SU-DHL-6 (cell line): ENCODE results near the gene SYTL2.

Experiments used
- H2AFZ ChIP-seq: fragments of 200-600 bp; sonication (generic); 2 replicates; pipeline ENCODE4 v1.6.1; 2014; ENCODE audit warnings: low read depth, mild to moderate bottlenecking, moderate library complexity, mixed read lengths, antibody characterized with exemption, low read length; ENCODE audit not compliant: severe bottlenecking
- H3F3A ChIP-seq: fragments of 200-600 bp; shearing (Covaris generic); 2 replicates; pipeline ENCODE4 v1.6.0; 2016; ENCODE audit warnings: antibody characterized with exemption, mild to moderate bottlenecking; ENCODE audit not compliant: insufficient read depth
- H3K27ac ChIP-seq: fragments of 200-600 bp; sonication (generic); 2 replicates; pipeline ENCODE4 v1.5.1; 2016; ENCODE audit warnings: low read depth, mild to moderate bottlenecking, low read length, moderate library complexity, mixed read lengths
- H3K27me3 ChIP-seq: fragments of 200-600 bp; sonication (generic), shearing (Covaris generic); 2 replicates; pipeline ENCODE4 v1.6.0; 2014; ENCODE audit warnings: mild to moderate bottlenecking, low read length
- H3K36me3 ChIP-seq: fragments of 200-600 bp; sonication (generic); 2 replicates; pipeline ENCODE4 v1.6.1; 2014; ENCODE audit warnings: mild to moderate bottlenecking, low read length, mixed read lengths
- H3K4me2 ChIP-seq: fragments of 300-600, 200-600 bp; shearing (Covaris generic), sonication (generic); 2 replicates; pipeline ENCODE4 v1.6.0; 2014; ENCODE audit warnings: low read length, low read depth, mild to moderate bottlenecking; ENCODE audit not compliant: poor library complexity, severe bottlenecking
- H3K4me3 ChIP-seq: fragments of 200-600 bp; sonication (generic); 2 replicates; pipeline ENCODE4 v1.5.1; 2014; ENCODE audit warnings: antibody characterized with exemption, low read length, mild to moderate bottlenecking, mixed read lengths; ENCODE audit not compliant: insufficient read depth, poor library complexity, severe bottlenecking
- H3K79me2 ChIP-seq: fragments of 200-600 bp; sonication (generic); 2 replicates; pipeline ENCODE4 v1.6.1; 2014; ENCODE audit warnings: mild to moderate bottlenecking, low read length, moderate library complexity; ENCODE audit not compliant: insufficient read depth
- H3K9ac ChIP-seq: fragments of 200-600 bp; sonication (generic); 2 replicates; pipeline ENCODE4 v1.7.0; 2014; ENCODE audit warnings: mild to moderate bottlenecking, low read length
- H3K9me2 ChIP-seq: fragments of 200-600 bp; sonication (generic); replicated peaks from 2 replicates; pipeline ENCODE4 v1.6.1; 2014; ENCODE audit warnings: low read length; ENCODE audit not compliant: insufficient read depth
- H3K9me3 ChIP-seq: fragments of 200-600 bp; sonication (generic); 2 replicates; pipeline ENCODE4 v1.6.1; 2014; ENCODE audit warnings: low read length, mixed read lengths; ENCODE audit not compliant: insufficient read depth
- H4K20me1 ChIP-seq: fragments of 200-600 bp; sonication (generic); 2 replicates; pipeline ENCODE4 v1.6.1; 2014; ENCODE audit warnings: low read depth, mild to moderate bottlenecking, antibody characterized with exemption, low read length, moderate library complexity, mixed read lengths
- CTCF ChIP-seq: fragments of 200-600 bp; sonication (generic); IDR thresholded peaks from one replicate; pipeline ENCODE4 v1.5.1; 2017; ENCODE audit warnings: antibody characterized with exemption, mild to moderate bottlenecking, low read length, moderate library complexity; ENCODE audit not compliant: insufficient read depth, poor library complexity, severe bottlenecking
- EZH2phosphoT487 ChIP-seq: fragments of 200-600 bp; sonication (generic), shearing (Covaris generic); conservative IDR thresholded peaks from 2 replicates; pipeline ENCODE4 v1.6.1; 2018; ENCODE audit warnings: mild to moderate bottlenecking, antibody characterized with exemption, low read length, moderate library complexity, mixed read lengths

The SYTL2 gene

GRCh38 chr11:85749884-85750283 is 61.1 kb downstream of the SYTL2 start:
- H3K4me3 ChIP-seq = no peak overlapping the region
- H3K36me3 ChIP-seq = no peaks in the 10 kb centered on the region
- H3K27ac ChIP-seq = no peak overlapping the region
- H3K9me3 ChIP-seq = no peaks in the 10 kb centered on the region
- H3K27me3 ChIP-seq = no peaks in the 10 kb centered on the region
- H4K20me1 ChIP-seq = no peaks in the 10 kb centered on the region
- H3K4me2 ChIP-seq = no peak overlapping the region
- H3K9ac ChIP-seq = no peak overlapping the region
- no peaks in the 10 kb centered on the region for H3F3A ChIP-seq
- H2AFZ ChIP-seq = no peak overlapping the region
- TF ChIP-seq CTCF (no peak), EZH2phosphoT487 (no peak)
- no peaks in the 10 kb centered on the region for H3K79me2 ChIP-seq
- H3K9me2 ChIP-seq = no peaks in the 10 kb centered on the region

- H3F3A ChIP-seq = no peaks in the 10 kb centered on the region
- no peaks in the 10 kb centered on the region for H4K20me1 ChIP-seq
- H3K27ac ChIP-seq = no peak overlapping the region
- no peaks in the 10 kb centered on the region for H3K9me2 ChIP-seq
- TF ChIP-seq CTCF (no peak), EZH2phosphoT487 (no peak)
- no peaks in the 10 kb centered on the region for H3K9me3 ChIP-seq
- H3K9ac ChIP-seq = no peak overlapping the region
- no peak overlapping the region for H3K4me3 ChIP-seq
- H3K27me3 ChIP-seq = no peaks in the 10 kb centered on the region
- H2AFZ ChIP-seq = no peak overlapping the region
- no peak overlapping the region for H3K4me2 ChIP-seq
- no peaks in the 10 kb centered on the region for H3K79me2 ChIP-seq
- H3K36me3 ChIP-seq = no peaks in the 10 kb centered on the region
Observed at GRCh38 chr11:85749287-85749834, 61.6 kb downstream of the SYTL2 start.

- H3K9me3 ChIP-seq = no peaks in the 10 kb centered on the region
- H3K9me2 ChIP-seq = no peaks in the 10 kb centered on the region
- no peaks in the 10 kb centered on the region for H3F3A ChIP-seq
- no peaks in the 10 kb centered on the region for H4K20me1 ChIP-seq
- H3K36me3 ChIP-seq = no peaks in the 10 kb centered on the region
- H3K79me2 ChIP-seq = no peaks in the 10 kb centered on the region
- no peak overlapping the region for H3K27ac ChIP-seq
- no peak overlapping the region for H3K4me3 ChIP-seq
- no peak overlapping the region for H3K4me2 ChIP-seq
- no peak for TF ChIP-seq CTCF
- no peak for TF ChIP-seq EZH2phosphoT487
- H3K9ac ChIP-seq = no peak overlapping the region
- H2AFZ ChIP-seq = no peak overlapping the region
- H3K27me3 ChIP-seq = no peaks in the 10 kb centered on the region
Observed at GRCh38 chr11:85748455-85748891, 62.5 kb downstream of the SYTL2 start.
